Measurements from ENCODE around the gene UBE2F. TPM values are rescaled to one million over a fixed set of nuclear protein-coding genes. Genes with fewer than 3 reads are reported as not detected.

UBE2F gene
- total and polyA plus RNA-seq, 9 of the 15 experiments (the other 6 are each of a cell fraction or from before 2014, with no cell fraction given), result 18.1 to 88.1 (median 53.0) TPM

- TF ChIP-seq, protein P1, sequence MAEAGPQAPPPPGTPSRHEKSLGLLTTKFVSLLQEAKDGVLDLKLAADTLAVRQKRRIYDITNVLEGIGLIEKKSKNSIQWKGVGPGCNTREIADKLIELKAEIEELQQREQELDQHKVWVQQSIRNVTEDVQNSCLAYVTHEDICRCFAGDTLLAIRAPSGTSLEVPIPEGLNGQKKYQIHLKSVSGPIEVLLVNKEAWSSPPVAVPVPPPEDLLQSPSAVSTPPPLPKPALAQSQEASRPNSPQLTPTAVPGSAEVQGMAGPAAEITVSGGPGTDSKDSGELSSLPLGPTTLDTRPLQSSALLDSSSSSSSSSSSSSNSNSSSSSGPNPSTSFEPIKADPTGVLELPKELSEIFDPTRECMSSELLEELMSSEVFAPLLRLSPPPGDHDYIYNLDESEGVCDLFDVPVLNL (CRISPR knock-in tag; IDR thresholded peaks at IDR 0.05; ENCODE audit: low read depth), result no peak
- no peak for TF ChIP-seq GTF2E2 (tag; IDR thresholded peaks at IDR 0.05)
- TF ChIP-seq ZFP1 (CRISPR knock-in tag; IDR thresholded peaks at IDR 0.05), result peak; percentile 75
- TF ChIP-seq IFI16 (CRISPR knock-in tag; IDR thresholded peaks at IDR 0.05), result peak; percentile 92
- TF ChIP-seq, protein P2, sequence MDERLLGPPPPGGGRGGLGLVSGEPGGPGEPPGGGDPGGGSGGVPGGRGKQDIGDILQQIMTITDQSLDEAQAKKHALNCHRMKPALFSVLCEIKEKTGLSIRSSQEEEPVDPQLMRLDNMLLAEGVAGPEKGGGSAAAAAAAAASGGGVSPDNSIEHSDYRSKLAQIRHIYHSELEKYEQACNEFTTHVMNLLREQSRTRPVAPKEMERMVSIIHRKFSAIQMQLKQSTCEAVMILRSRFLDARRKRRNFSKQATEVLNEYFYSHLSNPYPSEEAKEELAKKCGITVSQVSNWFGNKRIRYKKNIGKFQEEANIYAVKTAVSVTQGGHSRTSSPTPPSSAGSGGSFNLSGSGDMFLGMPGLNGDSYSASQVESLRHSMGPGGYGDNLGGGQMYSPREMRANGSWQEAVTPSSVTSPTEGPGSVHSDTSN (CRISPR knock-in tag; IDR thresholded peaks at IDR 0.05; ENCODE audit: low read depth), result no peak
- TF ChIP-seq, protein P2 (tag; conservative IDR thresholded peaks at IDR 0.05; ENCODE audit: low read depth), result 0 out of 2 replicates have a peak, but pooled peaks have one; percentile 22
- peak; percentile 76 for TF ChIP-seq ZNF707 (CRISPR knock-in tag; conservative IDR thresholded peaks at IDR 0.05)
- 0 out of 2 replicates have a peak, but pooled peaks have one; percentile 47 for TF ChIP-seq CLOCK (CRISPR knock-in tag; IDR thresholded peaks at IDR 0.05; ENCODE audit: borderline replicate concordance)
- no peak for TF ChIP-seq POLR2B (IDR thresholded peaks at IDR 0.05; ENCODE audit: low read depth, partially characterized antibody)
- no peak for TF ChIP-seq BRD9 (IDR thresholded peaks at IDR 0.05; ENCODE audit: low read depth, partially characterized antibody)
- TF ChIP-seq WHSC1 (IDR thresholded peaks at IDR 0.05; ENCODE audit: low read length), result no peak
- TF ChIP-seq RAD21 (CRISPR knock-in tag; conservative IDR thresholded peaks at IDR 0.05 in 1 of 2, IDR thresholded peaks at IDR 0.05 in 1 of 2), result no peak
- peak; percentile 93 for TF ChIP-seq ETS2 (tag; IDR thresholded peaks at IDR 0.05; ENCODE audit: borderline replicate concordance, poor library complexity, severe bottlenecking)
- peak; percentile 20; the same call in 1 of the 2 replicates for TF ChIP-seq RFX5 (IDR thresholded peaks at IDR 0.05; ENCODE audit: low read depth, low read length)
- TF ChIP-seq RHOXF2B (CRISPR knock-in tag; conservative IDR thresholded peaks at IDR 0.05), result peak; percentile 89; the same call in 1 of the 2 replicates
- TF ChIP-seq KAT7 (CRISPR knock-in tag; IDR thresholded peaks at IDR 0.05; ENCODE audit: borderline replicate concordance), result no peak
- TF ChIP-seq LCOR (CRISPR knock-in tag; IDR thresholded peaks at IDR 0.05), result peak; percentile 97; the same call in 1 of the 2 replicates
- peak; percentile 84 for TF ChIP-seq MEIS2 (IDR thresholded peaks at IDR 0.05; ENCODE audit: partially characterized antibody)
- no peak for TF ChIP-seq JUNB (CRISPR knock-in tag; conservative IDR thresholded peaks at IDR 0.05)
These were observed 2.0 kb upstream of the UBE2F start (continued) for GRCh38 chr2:237964578-237965404.

Measured in K562 (cell line).